SKM-1 treated with dmso at 0.1 percent for 144 hours (cell line): ENCODE measurements around the gene RB1.

ENCODE experiments used
- DNase-seq: peaks from one replicate; lab custom pipeline; 2025; ENCODE audit not compliant: unreplicated experiment; lab: John Stamatoyannopoulos, UW

RB1 gene

DNA sequence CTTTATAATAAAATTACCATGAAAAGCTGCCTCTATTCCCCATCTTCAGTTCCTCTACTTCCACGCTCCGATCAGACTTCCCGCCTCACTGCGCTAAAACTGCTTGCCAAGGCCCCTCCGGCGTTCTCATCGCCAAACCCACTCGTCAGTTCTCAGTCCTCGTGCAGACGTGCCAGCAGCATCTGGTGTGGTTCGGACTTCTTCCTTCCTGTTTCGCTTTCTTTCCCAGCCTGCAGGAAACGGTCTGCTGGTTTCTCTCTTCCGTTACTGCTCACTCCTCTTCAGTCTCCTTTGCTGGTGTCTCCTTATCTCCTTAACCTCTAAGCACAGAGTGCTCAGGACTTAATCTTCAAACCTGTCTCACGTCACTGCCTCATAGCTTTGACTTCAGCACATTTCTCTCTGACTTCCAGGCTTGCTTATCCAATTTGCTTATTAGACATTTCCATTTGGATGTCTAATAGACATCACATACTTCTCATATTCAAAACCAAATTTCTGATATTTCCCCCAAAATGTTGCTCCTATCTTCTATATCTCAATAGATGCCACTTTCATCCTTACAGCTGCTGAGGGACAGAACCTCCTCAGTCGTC, 189.0 kb downstream of the RB1 start:
- peak; percentile 94 for DNase-seq

DNA sequence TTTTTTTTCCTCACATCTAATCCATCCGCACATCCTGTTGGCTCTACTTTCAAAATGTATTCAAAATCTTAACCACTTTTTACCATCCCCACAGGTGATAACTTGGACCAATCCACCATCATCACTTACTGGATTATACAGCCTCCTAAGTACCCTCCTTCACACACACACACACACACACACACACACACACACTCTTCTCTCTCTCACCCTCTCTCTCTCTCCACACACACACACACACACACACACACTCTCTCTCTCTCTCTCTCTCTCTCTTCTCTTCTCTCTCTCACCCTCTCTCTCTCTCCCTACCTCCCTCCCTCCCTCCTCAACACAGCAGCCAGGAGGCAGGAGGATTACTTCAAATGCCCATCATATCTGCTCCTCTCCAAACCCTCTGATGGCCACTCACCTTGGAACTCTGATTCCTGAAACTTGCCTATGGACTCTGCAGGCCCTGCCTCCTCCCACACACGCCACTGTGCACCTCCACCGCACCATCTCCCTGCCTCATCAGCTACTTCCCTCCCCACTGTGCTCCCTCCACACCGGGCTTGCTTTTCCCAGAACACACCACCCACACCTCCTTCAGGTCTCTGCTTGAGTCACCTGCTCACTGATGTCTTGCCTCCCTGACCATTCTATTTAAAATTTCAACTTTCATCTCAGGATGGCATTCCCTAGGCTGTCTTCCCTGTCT, 189.7 kb downstream of the RB1 start:
- DNase-seq = no peak

DNA sequence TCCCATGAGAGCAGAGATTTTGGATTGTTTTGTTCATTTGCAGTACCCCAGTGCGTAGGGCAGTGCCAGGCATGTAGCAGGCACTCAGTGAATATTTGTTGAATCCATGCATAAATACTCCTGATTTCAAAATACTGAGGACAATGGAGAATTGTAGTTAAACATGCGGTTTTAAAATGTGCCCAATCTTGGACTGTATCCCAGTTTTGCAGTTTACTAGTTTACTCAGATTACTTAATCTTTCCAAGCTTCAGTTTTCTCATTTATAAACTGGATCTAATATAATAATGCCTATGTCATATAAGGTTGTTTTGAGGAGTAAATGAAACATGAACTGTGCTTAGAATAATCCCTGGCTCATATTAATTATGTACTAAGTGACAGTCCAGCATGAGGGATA, 190.3 kb downstream of the RB1 start:
- DNase-seq = no peak

DNA sequence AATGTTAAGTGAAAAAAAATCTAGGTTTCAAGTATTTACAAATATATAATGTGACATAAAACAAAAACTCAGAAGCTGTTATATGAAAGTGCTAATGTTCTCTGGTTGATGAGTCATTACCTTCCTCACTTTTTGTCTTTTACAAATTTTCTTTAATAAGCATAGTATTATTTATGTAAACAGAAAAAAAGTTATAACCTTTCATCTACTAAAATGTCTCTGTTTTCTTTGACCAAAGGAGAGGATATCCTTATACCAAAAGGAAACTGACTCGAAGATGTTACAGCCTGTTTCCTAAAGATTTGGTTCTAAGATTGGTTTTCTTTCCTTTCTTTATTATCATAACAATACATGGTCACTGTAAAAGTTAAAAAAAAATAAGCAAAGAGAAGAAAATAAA, 191.3 kb downstream of the RB1 start:
- no peak for DNase-seq

DNA sequence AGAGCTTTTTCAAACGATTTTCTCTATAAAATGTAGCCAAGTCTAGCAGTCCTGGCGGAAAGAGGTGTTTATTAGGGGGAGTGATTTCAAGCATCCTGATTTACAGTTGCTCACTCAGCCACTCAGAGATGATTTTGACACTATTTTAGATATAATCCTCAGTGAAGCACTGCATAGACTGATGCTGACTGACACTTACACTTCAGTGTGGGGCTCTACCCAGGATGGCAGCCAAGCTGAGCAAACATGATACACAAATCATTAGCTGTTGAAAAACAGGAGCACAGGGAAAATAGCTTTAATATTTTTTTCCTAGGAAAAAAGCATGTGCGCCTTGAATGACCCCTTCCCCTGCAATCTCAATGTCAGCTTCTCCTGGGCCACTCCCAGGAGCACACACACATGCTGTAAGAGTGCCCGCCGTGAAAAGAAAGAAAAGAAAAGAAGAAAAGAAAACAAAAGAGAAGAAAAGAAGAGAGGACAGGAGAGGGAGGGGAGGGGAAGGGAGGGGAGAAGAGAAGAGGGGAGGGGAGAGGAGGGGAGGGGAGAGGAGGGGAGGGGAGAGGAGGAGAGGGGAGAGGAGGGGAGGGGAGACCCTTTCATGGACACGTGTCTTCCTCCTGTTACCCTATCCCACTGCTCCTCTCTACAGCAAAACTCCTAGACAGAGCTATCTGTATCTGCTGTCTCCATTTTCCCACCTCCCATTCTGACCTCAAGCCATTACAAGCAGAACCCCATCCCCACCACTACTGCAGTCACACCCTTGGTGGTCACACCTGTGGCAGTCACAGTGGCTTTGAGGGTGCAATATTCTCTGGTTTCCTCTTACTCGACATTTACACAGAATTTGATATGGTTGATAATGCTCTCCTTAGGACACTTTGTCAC, 193.0 kb downstream of the RB1 start:
- no peak for DNase-seq

DNA sequence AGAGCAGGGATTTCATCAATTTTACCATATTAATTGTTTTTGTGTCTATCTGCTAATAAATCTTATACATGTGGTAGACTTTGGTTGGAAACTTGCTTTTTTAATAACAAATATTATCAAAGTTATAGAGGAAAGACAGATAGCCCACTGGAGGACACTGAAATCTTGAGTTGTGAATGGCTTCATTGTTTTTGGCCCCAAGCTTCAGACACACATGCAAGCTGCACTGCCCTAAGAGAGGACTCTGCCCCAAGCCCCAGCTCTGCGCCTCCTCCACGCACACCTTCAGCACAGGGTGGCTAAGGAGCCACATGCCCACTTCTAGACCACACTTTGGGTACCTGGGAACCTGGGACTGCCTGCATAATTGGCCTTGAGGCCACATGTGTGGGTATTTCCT, 194.1 kb downstream of the RB1 start:
- DNase-seq = no peak

DNA sequence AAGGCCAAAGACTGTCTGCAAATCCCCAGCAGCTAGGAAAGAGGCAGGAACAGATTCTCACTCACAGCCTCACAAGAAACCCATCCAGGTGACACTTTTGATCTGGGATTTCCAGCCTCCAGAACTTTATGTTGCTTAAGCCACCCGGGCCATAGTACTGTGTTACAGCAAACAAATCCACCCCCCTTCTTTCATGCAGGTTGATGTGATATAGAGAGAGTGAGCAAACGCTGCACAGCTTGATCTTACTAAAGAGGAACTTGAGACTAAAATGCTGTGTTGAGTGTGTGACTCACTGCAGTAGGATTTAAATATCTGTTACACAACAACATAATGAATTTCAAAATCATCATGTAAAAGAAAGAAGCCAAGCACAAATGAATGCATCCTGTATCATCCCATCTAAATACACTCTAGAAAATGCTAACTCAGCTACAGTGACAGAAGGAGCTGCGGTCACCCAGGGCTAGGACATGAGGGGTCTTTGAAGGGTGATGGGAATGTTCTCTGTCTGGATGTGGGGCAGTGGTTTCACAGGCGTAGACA, 197.2 kb downstream of the RB1 start:
- peak; percentile 96 for DNase-seq

DNA sequence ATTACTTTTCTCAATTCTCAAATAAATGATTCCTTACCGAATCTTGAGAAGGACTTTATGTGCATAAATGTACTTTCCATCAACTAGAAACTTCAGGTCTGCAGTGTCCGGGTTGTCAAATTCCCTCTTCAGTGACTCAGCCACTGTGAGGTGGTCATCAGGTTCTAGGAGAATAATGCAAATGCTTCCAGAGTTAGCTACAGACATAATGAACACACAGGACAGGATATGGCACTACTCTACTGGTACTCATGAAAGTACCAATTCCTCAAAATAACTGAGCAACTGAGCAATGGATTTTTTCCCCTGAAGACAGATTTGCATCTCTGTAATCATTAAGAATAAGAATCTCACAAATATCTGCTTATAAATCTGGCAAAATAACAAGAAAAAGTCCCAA, 198.2 kb downstream of the RB1 start:
- no peak for DNase-seq

DNA sequence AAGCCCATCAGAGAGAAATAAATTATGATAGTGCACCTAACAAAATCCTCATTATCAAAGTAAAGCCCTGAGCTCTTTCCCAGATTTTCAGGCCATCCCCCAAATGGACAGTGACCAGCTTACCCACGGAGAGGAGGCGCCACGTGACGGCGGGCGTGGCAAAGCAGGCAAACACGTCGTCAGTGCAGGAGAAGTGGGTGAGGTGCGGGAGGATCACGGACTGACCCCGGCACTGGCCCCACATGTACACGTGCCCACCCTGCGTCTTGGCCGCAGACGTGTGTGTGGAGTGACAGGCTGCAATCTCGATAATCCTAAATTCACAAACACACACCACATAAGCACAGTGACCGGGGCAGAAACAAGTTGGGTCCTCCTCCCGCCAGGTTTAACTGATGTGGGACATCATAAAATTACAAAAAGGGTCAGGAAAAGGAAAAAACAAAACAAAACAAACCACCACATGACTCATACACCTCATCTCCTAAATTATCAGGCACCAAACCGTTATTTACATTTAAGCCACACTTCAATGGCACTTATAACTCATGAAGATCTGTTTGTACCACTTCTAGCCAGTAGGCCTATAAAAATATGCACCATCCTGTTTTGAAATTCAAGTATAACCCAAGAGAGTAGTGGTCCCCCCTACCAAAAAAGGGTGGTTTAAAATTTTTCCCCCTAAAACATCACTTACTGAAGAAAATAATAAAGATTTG, 199.2 kb downstream of the RB1 start:
- no peak for DNase-seq

DNA sequence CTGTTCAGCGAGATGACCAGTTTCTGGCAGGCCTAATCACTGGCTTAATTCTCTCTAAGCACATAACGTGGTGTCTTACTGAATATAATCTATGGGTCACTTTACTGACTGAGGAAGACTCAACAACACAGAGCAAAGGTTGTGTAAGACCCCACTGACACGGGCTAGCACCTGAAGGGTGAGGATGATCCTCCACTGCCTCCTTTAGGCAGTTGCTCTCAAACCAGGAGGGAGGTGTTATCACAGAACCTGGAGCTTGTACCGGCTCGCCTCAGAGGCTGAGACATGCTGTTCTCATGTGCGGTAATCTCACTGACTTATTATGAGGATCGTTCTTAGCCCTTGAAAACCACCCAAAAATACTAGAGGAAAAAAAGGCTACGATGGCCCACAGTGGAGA, 201.1 kb downstream of the RB1 start:
- no peak for DNase-seq

DNA sequence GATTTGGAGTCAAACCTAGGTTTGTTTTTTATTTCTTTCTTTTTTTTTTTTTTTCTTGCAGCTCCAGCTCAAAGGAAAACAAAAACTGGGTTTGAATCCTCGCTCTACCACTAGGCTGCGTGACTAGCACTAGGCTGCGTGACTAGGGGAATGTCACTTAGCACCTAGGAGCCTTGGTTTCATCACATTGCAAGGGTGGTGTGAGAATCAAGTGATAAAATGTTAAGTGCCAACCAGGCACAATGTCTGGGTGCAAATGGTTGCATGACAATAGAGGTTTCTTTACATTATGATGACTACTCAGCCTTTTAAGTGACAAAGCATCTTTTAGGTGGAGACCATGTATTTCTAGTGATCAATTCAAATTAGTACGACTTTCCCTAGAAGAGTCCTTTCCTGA, 201.5 kb downstream of the RB1 start:
- DNase-seq = no peak

DNA sequence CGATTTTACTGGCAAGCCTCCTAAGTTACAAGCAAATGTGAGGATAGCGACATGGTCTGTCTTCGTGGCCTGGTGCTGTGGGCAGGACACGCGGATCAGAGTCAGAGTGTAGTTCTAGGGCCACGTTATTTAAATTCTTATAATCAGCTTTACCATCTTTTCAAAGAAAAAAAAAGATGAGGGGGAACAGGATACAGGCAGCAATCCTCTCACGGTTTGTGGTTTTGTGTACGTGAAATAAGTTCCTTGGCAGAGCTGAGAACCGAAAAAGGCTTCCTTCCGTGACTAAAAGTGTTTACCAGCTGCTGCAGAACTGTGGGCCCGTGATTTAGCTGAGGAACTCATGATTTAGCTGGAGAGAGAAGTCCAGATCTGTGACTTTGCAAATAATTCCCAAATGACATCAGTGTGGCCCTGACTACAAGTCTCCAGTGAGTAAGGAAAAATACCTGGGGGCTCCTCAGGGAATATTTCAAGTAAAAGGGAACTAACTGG, 202.1 kb downstream of the RB1 start:
- peak; percentile 77 for DNase-seq

DNA sequence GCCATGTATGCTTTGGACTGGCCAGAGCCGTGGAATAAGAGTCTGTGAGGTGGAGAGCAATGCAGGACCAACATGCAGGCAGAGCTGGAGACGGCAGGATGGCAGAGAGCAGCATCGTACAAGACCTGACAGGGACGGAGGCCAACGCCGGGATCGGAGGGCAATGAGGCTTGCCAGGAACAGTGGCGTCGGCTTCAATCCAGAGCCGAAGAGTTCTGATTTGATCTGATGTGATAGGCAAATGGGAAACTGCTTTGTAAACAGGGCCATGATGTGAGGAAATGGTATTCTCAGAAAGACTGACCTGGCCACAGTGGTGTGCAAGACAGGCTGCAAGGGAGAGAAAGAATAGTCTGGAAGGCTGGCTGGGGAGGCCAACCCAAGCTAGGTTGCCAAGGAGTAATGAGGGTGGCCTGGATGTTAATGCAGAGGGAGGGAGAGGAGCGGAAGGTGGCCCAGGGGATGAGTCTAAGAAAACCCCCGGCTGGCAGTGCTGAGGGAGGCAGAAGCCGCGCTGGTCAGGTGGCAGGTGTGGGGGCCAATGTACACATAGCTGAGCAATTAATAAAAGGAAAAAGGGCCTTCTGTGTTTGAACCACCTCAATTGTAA, 202.6 kb downstream of the RB1 start:
- no peak for DNase-seq

DNA sequence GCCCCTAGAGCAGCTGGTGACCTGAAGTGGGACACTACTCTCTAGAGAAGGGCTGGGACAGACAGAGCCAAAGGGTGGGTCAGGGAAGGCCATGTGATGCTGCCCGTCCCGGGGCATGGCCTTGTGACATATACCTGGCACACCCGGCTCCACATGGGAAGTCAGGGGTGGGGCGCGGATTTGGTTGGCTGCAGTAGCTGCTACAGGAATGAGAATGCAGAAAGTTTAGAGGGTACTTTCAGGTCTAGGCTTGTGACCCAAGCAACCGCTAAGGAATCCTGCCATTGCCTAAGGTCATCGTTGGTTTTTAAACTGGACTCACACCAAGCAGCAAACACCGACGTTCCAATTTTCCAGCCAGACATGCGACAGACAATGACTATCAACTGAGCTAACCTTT, 203.5 kb downstream of the RB1 start:
- no peak for DNase-seq

DNA sequence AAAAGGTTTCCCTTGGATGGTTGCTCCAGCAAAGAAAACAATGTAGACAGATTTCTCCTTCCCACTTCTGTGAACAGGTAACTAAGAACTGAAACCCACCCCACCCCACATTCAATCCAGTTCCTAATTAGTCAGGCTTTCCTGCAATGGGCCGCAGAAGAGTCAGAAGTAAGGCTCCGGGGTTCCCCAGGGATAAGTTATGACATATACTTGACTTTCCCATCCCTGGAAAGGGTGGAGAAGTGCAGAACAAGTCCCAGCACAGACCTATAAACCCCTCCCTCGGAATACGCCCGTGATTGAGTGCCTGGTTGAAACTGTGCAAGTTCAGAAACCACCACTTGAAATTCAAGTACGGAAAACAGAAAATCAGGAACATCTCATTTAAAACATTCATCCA, 204.5 kb downstream of the RB1 start:
- DNase-seq = no peak

DNA sequence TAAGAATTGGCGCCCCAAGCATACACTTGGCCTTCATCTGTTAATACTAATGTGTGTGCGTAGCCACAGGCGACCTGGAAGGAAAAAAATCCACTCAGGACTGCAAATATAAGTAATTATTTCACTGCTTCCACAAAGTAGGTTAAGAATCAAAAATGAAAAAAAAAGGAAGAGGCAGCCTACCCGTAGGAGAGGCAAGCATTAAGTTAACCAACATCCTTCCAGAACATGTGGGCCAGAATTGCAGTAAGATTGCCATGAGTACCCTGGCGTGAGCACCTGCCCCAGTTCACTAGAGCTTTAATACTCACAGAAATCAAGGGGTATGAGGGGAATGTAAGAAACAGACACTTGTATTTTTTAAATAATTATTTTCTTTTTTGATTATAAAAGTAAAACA, 207.1 kb downstream of the RB1 start:
- DNase-seq = no peak

DNA sequence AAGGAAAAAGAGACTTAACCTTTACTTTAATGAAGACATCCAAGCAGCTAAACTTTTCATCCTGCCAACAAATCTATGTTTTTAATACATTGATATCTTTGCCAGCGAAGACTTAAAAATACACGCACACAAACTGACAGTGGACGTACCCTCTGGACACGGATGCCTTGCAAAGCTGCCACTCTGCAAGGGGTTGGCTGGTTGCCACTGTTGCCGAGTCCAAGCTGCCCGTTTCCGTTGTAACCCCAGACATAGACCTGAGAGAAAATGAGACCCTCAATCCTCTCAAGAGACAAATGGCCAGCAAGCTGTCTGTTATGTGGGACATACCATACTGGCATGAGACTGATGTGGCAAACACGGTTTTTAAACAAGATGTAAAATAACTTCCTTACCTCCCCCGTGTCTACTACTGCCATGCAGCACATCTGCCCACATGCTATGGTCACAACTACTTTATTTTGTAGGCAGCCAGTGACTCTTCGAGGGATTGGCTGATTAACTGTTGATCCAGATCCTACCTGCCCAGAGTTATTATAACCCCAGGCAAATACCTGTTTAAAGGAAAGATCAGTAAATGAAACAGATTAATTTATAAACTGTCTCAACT, 208.2 kb downstream of the RB1 start:
- no peak for DNase-seq

DNA sequence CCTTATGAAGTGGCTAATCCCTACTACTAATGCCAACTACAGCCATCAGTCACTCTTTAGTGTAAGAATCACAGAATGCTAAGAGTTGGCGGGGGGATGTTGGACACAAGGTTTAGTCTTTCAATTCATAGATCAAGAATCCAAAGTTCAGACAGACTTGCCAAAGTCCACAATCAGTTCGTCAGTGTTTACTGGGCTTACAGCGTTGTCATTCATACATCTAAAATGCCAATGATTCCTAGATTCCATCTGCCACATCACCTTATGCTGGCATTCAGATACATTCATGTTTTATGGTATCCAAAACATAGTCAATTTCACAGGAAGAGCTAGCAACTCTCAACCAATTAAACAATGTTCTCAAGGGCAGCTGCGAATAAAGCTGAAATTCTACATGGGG, 211.2 kb downstream of the RB1 start:
- DNase-seq = no peak

DNA sequence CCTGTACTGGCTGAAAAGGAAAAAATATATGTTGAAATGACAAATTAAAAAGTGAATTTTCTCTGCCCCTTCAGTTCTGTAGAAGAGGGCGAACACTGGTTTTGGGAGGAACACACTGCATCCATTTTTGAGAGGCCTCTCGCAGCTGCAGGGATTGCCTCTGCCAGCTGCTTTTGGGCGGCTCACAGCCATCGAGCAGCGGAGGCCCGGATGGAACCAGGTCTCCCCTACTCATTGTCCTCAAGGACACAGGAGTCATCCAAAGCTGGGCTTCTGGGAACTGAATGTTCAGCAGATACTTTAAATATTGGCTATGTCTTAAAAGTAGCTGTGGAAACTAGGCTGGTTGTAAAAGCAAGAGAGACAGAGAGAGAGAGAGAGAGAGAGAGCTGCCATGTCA, 212.2 kb downstream of the RB1 start:
- DNase-seq = no peak

DNA sequence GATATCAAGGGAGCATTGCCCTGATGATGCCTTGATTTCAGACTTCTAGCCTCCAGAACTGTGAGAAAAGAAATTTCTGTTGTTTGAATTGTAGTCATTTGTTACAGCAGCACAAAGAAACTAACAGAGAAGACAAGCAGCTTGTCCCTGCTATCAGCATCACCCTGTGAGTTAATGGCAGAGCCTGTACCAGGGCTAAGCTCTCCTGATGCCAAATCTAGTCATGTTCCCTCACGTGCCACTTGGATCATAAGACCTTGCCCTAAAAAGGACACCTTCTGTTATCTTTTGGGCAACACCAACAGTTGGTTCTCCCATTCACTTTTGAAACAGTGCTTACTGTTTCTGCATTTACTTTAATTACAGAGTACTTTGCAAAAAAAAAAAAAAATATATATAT, 214.5 kb downstream of the RB1 start:
- DNase-seq = no peak
